Vagina (tissue), 2 donors: Measurements from ENCODE around the gene FCMR. TPM values are rescaled to one million over a fixed set of nuclear protein-coding genes. Genes with fewer than 3 reads are reported as not detected.

ENCODE experiments used
- DNase-seq, 2 donors: peaks; one replicate each; pipeline ENCODE4 v3.0.0-alpha.2; 2017; ENCODE audit errors: extremely low spot score in 2 of 2
- H3K27ac ChIP-seq: fragments of 200-600 bp; sonication (generic); one replicate; pipeline ENCODE4 v1.5.1; 2019
- H3K27me3 ChIP-seq: fragments of 200-600 bp; sonication (generic); one replicate; pipeline ENCODE4 v1.5.1; 2019
- H3K36me3 ChIP-seq, 2 donors: fragments of 200-600 bp; sonication (generic); one replicate each; pipeline ENCODE4 v1.5.1; 2017 to 2019
- H3K4me1 ChIP-seq: fragments of 200-600 bp; sonication (generic); one replicate; pipeline ENCODE4 v1.5.1; 2019
- H3K4me3 ChIP-seq, 2 donors: fragments of 200-600 bp; sonication (generic); 1 replicate in 1 of 2; 2 replicates in 1 of 2; pipeline ENCODE4 v1.5.1; 2016 to 2019
- H3K9me3 ChIP-seq: fragments of 200-600 bp; sonication (generic); one replicate; pipeline ENCODE4 v1.5.1; 2019
- POLR2A ChIP-seq, 2 donors: fragments of 450-650 bp; IDR thresholded peaks; one replicate each; pipeline ENCODE4 v1.6.1; 2017; ENCODE audit warnings: antibody characterized with exemption in 2 of 2, mild to moderate bottlenecking in 2 of 2, moderate library complexity in 2 of 2
- POLR2AphosphoS5 ChIP-seq, 2 donors: sonication (generic); formaldehyde crosslinking; IDR thresholded peaks; one replicate each; pipeline ENCODE4 v1.9.0; 2017; ENCODE audit warnings: antibody characterized with exemption in 2 of 2, mild to moderate bottlenecking in 2 of 2, low read depth in 1 of 2; ENCODE audit not compliant: insufficient read depth in 1 of 2
- intact Hi-C: fragments of 100-400 bp; cut with DNase I; formaldehyde crosslinking; loops from one replicate; pipeline ENCODE4 v1.15.1; 2023
- total RNA-seq: library from RNA; depleted of rRNA; stranded (reverse); fragments of >200 nt; gene quantifications from one replicate; pipeline ENCODE4 v1.2.3, GENCODE V29; 2016
- TF ChIP-seq, protein P1 (sequence below), 3 experiments: fragments of 450-650 bp in 2 of 3; fragments of 200-600 bp in 1 of 3; sonication (generic) in 1 of 3; IDR thresholded peaks; one replicate each; pipeline ENCODE4 v1.5.1; 2017 to 2019; ENCODE audit warnings: antibody characterized with exemption in 3 of 3, mild to moderate bottlenecking in 2 of 3, moderate library complexity in 2 of 3

Gene FCMR
- total RNA-seq, 1 donor from 2014 or later: 12.3 TPM

DNA sequence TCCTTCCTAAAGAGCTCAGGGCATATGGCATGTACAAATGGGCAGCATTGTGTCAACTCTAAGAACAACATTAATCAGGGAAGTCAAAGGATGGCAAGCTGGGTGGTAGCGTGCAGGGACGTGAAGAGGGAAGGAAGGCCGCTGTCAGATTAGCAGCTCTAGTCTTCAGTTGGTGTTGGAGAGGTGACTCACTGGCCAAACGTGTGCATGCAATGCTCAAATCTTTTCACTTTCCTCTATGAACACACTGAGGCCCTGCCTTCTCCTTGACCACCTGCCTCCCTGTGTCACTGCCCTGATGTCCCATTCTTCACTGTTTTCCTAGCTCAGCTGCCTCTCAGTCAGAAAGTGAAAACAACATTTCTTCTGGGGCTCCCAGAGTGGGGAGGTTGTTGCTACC, 30.4 kb upstream of the FCMR start:
- Histone ChIP-seq H3K27me3 (no peaks in the 10 kb centered on the region), H3K36me3 (no peaks in the 10 kb centered on the region), H3K4me3 (no peak overlapping the region), H3K4me1 (peaks cover 9% of the 10 kb centered on the region), H3K9me3 (no peaks in the 10 kb centered on the region), H3K27ac (no peak overlapping the region)
- intact Hi-C loops: no loop called here
- DNase-seq: no peak
- TF ChIP-seq, protein P1, sequence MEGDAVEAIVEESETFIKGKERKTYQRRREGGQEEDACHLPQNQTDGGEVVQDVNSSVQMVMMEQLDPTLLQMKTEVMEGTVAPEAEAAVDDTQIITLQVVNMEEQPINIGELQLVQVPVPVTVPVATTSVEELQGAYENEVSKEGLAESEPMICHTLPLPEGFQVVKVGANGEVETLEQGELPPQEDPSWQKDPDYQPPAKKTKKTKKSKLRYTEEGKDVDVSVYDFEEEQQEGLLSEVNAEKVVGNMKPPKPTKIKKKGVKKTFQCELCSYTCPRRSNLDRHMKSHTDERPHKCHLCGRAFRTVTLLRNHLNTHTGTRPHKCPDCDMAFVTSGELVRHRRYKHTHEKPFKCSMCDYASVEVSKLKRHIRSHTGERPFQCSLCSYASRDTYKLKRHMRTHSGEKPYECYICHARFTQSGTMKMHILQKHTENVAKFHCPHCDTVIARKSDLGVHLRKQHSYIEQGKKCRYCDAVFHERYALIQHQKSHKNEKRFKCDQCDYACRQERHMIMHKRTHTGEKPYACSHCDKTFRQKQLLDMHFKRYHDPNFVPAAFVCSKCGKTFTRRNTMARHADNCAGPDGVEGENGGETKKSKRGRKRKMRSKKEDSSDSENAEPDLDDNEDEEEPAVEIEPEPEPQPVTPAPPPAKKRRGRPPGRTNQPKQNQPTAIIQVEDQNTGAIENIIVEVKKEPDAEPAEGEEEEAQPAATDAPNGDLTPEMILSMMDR (IDR thresholded peaks at IDR 0.05): no peak
- no peak for TF ChIP-seq POLR2A (IDR thresholded peaks at IDR 0.05)
- no peak for TF ChIP-seq POLR2AphosphoS5 (IDR thresholded peaks at IDR 0.05; ENCODE audit: insufficient read depth in 1 of 2, low read depth in 1 of 2)

DNA sequence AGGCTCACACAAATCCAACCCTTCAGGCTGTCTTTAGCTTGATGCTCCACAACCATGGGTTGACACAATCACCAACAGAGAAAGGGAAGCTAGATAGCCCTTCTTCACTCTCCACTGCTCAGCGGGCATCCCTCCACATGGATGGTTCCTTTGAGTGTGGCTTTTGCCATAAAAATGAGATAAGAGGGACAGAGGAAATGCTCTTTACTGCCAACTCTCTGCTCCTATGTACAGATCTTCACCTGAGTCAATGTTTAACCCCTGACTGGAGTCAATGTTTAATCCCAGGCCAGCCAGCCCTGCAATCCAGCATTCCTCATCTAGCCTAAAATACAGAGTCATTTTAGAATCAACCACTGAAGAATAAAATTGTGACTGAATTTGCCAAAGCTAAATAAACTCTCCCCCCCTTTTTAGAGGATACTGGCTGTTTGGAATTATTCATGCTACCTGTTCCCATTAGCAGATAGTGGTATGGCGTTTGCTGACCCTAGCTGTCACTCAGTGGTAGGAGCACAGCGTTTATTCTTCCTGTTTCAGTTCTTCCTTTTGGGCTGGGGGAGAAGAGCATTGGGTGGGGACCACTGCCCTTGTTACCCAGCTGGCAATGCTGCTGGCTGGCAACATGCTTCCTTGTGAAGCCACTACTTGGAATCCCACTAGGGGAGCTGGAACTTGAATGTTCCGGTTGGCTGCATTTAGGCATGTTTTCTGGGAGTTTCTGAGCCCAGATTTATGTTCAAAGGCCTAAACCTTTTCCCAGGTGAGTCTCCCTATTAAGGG, 29.8 kb upstream of the FCMR start:
- H3K27ac ChIP-seq: no peak overlapping the region

DNA sequence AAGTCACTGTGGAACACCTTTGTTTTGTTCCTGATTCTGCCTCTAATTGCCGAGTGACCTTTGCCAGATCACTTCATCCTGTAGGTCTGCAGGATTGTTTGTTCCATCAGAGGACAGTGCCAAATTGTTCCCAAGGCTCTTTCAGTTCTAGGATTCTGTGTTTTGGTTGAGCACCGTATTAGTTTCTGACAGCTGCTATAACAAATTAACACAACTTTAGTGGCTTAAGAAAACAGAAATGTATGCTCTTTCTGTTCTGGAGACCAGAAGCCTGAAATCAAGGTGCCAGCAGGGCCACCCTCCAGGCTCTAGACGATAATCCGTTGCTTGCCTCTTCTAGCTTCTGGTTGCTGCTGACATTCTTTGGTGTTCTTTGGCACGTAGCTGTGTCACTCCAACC, 27.9 kb upstream of the FCMR start:
- H3K27me3 ChIP-seq: no peaks in the 10 kb centered on the region
- no peaks in the 10 kb centered on the region for H3K36me3 ChIP-seq
- TF ChIP-seq POLR2A (IDR thresholded peaks at IDR 0.05) (no peak), POLR2AphosphoS5 (IDR thresholded peaks at IDR 0.05; ENCODE audit: insufficient read depth in 1 of 2, low read depth in 1 of 2) (no peak)
- TF ChIP-seq, protein P1 (IDR thresholded peaks at IDR 0.05): no peak
- no peaks in the 10 kb centered on the region for H3K4me1 ChIP-seq
- no peak overlapping the region for H3K4me3 ChIP-seq
- intact Hi-C loops: no loop called here
- no peak for DNase-seq
- no peak overlapping the region for H3K27ac ChIP-seq
- H3K9me3 ChIP-seq: no peaks in the 10 kb centered on the region

More for the DNA sequence above, 29.8 kb upstream of the FCMR start:
- Histone ChIP-seq H3K36me3 (no peaks in the 10 kb centered on the region), H3K9me3 (no peaks in the 10 kb centered on the region), H3K4me3 (no peak overlapping the region), H3K4me1 (peaks cover 9% of the 10 kb centered on the region), H3K27me3 (no peaks in the 10 kb centered on the region)
- intact Hi-C loops: no loop called here
- DNase-seq: no peak
- TF ChIP-seq, protein P1 (IDR thresholded peaks at IDR 0.05): no peak
- no peak for TF ChIP-seq POLR2AphosphoS5 (IDR thresholded peaks at IDR 0.05; ENCODE audit: insufficient read depth in 1 of 2, low read depth in 1 of 2)

DNA sequence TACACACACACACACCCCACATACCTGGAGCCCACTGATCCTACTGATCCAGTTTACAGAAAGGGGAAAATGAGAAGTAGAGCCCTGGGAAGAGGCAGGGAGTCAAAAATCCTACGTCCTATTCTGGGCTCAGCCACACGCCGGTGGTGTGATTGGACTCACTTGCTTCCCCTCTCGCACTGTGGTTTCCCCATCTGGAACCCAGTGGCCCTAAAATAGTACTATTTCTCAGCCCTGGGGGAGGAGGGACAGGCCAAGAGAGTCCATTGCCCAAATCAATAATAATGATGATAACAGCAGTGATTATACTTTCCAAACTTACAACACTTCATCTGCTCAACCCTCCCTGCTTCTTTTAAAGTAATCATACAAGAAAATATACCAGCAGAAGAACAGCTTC, 27.5 kb upstream of the FCMR start:
- Histone ChIP-seq H3K4me3 (no peak overlapping the region), H3K27ac (no peak overlapping the region), H3K4me1 (no peaks in the 10 kb centered on the region), H3K36me3 (no peaks in the 10 kb centered on the region), H3K27me3 (no peaks in the 10 kb centered on the region), H3K9me3 (no peaks in the 10 kb centered on the region)
- intact Hi-C loops: no loop called here
- TF ChIP-seq POLR2A (IDR thresholded peaks at IDR 0.05) (no peak), POLR2AphosphoS5 (IDR thresholded peaks at IDR 0.05; ENCODE audit: insufficient read depth in 1 of 2, low read depth in 1 of 2) (no peak)
- TF ChIP-seq, protein P1 (IDR thresholded peaks at IDR 0.05): no peak
- no peak for DNase-seq

DNA sequence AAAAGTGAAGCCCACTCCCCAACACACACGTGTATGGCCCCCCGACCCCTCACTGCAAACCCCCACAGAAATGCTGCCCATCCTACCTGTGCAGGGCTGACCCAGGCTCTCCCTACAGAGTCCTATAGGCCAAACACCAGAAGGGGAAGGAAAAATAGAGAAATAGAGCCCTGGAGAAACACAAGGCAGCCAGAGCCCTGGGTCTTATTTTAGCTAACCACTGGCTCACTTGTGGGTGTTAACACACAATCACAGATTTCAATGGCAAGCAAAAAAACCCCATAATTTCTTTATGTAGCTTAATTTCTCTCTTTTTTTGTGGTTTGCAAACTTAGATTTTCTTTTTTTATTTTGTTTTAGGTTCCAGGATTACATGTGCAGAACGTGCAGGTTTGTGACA, 25.5 kb upstream of the FCMR start:
- Histone ChIP-seq H3K9me3 (no peaks in the 10 kb centered on the region), H3K36me3 (no peaks in the 10 kb centered on the region), H3K27ac (no peak overlapping the region), H3K4me3 (no peak overlapping the region), H3K4me1 (no peaks in the 10 kb centered on the region), H3K27me3 (no peaks in the 10 kb centered on the region)
- DNase-seq: no peak
- TF ChIP-seq, protein P1 (IDR thresholded peaks at IDR 0.05): no peak
- no peak for TF ChIP-seq POLR2AphosphoS5 (IDR thresholded peaks at IDR 0.05; ENCODE audit: insufficient read depth in 1 of 2, low read depth in 1 of 2)
- no peak for TF ChIP-seq POLR2A (IDR thresholded peaks at IDR 0.05)
- intact Hi-C loops: no loop called here
